ENCODE data around the gene GABRQ.

GABRQ gene

DNA sequence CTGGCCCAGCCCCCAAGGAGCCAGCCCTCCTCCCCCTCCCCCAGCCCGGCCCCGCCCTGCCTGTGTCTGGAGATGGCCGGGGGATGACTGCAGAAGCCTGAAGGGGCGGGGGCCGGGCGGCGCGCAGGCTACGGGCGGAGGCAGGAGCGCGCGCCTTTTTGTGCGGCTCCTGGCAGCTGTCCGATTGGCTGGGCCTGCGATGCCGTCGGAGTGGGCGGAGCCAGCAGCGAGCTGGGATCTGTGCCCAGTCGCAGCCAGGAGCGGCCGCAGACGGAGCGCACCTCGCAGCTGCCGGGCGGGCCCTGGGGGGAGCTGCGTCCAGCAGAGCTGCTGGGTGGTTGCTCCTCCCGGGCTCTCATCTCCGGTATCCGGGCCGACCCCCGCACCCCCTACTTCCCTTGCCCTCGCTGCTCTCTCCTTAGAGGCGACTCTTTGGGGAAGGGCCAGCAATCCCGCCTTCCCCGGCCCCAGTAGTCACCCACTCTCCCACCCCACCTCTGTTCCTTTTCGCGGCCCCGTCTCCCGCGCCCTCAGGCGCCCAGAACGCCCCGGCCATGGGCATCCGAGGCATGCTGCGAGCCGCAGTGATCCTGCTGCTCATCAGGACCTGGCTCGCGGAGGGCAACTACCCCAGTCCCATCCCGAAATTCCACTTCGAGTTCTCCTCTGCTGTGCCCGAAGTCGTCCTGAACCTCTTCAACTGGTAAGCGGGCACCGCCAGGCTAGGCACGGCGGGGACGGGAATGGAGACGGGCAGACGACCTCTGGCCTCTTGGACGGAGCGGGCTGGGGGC, at the start of gene GABRQ:
GABRQ (plus strand) TSS at position 247 of the 794 bp plus-strand sequence; CDS start at position 555, 308 bp downstream.
- peak in 1 of 2 donors; percentile 5 for DNase-seq (ENCODE audit: low read depth in 2 of 2)

DNA sequence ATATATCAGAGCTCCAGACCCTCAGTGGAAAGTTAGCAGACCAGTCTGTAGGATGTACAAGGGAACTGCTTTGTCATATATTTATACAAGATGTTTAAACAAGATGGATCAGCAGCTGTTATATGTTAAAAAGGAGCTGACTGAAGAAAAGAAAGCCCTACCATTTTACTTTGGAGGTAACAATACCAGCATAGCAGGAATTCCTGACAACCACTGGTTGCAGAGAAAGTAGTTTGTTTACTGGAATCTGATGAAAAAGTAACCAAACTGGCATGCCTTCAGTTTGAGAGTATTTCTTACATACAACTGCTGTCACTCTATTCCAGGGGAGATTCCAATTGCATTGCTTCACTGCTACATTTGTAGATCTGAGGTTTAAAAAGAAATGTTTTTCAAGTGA, 49.5 kb upstream of the GABRQ start:
- no peak for DNase-seq (ENCODE audit: low read depth in 2 of 2)

DNA sequence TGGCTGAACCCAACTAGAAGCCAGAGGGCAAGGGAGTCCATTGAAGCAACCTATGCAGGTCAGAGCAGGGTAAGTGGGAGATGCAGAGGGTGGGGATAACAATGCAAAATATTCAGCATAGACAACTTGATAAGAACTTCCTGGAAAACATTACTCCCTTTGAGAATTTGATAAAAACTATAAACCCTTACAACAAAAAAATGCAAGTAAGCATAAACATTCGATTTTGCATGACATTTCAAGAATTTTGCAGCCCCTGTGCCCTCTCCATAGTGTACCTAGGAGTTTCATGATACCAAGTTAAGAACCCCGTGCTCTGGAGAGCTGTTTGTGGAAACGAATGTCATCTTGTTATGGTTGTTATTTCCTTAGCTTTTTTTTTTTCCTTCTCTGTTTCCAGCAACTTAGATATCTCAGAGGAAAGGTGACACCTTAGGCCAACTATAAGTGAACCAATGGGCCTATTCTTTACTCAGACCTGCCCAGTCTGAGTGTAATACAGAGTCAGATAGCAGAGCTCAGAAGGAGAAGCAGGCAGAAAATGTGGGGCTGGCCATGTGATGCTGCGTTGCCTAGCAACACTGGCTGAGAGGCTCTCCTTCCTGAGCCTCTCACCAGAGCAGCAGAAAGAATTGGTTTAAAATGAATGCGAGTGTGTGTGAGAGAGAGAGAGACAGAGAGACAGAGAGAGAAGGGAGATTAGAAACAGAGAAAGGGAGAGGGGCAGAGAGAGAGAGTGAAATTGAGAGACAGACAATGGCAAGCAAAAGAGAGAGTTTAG, 36.7 kb upstream of the GABRQ start:
- DNase-seq (ENCODE audit: low read depth in 2 of 2): no peak

DNA sequence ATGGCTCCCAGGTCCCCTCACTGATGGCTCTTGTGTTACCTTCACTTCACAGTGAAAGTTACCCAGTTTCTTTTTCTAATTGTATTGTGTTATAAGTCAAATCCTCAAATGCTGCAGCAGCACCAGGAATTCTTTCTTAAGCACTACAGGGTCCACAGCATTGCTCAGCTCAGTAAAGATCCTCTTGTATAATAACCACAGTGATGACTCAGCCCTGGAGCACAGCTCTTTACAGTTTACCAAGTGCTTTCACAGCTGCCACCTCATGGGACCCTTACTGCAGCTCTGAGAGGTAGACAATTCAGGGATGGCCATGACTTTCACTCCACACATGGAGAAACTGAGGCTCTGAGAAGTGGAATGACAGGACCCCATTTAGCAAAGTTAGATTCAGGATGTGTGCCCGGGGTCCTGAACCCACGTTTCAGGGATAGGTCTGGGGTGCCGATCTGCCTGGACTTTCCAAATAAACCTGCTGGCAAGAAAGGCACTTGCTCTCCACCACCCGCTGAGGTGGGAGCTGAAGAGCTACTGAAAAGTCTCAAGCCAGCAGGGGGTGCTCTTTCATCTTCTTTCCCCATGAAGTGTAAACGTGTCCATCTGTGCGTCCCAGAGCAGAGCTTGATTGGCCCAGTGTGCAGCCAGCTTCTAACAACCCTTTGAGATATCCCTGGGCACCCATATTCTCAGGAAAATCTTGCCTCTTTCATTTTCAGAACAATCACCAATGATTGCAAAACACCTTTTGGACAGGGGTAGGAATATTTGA, 35.7 kb upstream of the GABRQ start:
- DNase-seq (ENCODE audit: low read depth in 2 of 2): no peak

DNA sequence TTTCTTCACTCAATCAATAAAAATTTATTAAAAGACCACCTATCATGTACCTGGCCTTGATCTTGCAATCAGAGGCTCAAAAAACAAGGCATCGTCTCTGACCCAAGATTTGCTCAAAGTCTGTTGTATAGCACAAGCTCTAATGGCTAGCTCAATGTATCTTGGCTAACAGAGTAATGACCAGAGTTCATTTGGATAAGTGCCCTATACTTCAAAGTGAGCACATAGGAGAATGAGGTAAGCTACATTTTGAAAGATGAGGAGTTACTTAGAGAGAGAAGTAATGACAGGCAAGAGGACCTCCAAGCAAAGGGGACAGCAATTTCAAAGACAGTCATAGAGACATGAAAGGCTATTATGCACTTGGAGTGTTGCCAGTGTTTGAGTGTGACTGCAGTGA, 22.9 kb upstream of the GABRQ start:
- DNase-seq (ENCODE audit: low read depth in 2 of 2): no peak

DNA sequence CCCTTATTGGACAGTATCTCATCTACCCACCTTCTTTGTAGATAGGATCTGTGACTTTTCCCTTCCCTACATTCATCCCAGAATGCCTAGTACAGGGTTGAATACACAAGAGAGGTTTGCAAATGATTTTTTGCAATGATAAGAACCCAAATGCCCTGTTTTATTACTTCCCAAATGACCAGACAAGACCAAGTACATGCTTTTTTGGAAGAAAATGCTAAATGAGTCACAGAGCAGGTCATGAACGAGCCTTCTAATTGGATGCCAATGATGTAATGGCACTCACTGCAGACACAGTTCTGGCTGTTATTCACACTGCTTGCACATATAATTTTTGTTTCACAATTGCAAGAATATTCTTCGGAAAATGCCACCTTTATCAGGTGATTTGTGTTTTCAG, 17.8 kb upstream of the GABRQ start:
- no peak for DNase-seq (ENCODE audit: low read depth in 2 of 2)

DNA sequence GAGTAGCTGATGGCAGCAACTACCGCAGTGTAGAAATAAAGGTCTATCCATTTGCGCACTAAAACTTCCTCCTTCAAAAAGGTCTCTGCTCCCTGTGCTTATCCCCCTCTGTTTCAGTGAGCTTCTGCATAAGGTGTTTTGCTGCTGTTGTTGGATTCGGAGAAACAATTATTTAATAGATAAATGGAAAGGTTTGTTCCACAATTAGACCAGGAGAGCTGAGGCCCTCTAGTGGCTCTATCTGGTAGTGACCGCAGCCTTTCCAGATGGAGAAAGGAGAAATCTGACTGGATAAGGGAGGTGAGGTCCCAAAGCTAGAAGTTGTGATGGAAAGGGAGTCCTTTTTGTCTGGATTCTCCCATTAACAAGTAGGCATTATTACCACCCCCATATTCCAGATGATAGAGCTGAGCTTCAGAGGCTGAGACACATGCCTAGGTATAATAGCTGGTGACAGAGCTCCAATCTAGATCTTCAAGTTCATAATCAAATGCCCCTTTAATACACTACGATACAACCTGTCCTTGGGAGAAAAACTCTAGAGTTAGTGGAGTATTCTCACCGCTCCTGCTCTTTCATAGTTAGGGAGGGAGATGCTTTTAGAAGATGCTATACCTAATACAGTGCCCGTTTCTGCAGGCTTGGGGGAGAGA, 5.1 kb upstream of the GABRQ start:
- peak in 1 of 2 donors; percentile 21 for DNase-seq (ENCODE audit: low read depth in 2 of 2)

DNA sequence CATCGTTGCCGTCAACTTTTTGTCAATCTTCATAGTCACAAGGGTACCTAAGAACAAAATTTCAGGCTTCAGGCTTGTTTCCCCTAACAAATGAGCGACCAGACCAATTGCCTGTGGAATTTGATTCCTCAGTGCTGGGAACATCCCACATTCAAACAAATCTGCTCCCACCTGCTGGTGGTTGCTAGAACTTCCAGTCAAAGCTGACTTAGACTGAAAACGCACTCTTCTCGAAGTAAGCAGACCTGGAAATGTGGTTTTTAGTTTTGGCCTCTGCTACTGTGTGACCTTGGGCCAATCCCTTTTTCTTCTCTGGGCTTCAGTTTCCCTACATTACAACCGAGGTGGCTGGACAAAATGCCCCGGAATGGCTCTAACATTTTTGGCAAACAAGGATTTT, 1.8 kb upstream of the GABRQ start:
- no peak for DNase-seq (ENCODE audit: low read depth in 2 of 2)

DNA sequence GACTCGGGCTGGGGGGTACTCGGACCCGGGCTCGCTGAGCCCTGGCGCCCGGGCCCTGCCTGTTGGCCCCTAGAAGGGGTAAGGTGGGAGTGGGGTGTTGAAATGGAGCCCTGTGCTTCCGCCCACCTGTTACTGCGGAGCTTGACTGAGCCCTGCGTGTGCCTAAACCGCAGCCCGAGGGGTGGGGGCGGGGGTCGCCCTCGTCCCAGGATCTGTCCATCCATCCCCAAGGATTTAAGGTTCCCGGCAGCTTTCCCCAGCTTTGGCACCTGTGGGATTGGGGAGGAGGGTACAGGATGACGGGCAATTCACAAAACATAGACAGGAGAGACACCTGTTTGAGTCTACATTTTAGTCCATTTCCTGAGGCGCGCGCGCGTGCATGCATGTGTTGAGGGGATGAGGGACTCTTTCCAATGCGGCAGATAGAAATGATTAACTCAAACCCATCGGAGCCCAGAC, 779 bp downstream of the GABRQ start:
- no peak for DNase-seq (ENCODE audit: low read depth in 2 of 2)

DNA sequence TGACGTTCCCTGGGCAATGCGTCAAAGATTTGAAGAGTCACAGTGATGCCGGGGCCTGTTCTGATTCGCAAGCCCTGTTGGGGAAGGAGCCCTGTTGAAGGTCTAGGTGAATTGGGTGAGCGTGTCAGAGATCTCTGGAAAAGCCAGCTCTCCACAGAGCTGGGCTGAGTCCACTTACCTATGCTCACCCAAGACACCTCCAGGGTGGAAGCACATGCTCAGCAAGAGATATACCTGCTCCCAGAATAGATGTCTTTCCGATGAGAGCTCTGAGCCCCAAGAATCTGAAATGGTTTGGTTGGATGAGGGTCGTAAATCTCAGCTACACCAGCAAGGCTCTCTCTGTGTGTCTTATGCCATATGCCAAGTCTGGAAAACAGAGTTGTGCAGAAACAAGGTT, 1.7 kb downstream of the GABRQ start:
- no peak for DNase-seq (ENCODE audit: low read depth in 2 of 2)

DNA sequence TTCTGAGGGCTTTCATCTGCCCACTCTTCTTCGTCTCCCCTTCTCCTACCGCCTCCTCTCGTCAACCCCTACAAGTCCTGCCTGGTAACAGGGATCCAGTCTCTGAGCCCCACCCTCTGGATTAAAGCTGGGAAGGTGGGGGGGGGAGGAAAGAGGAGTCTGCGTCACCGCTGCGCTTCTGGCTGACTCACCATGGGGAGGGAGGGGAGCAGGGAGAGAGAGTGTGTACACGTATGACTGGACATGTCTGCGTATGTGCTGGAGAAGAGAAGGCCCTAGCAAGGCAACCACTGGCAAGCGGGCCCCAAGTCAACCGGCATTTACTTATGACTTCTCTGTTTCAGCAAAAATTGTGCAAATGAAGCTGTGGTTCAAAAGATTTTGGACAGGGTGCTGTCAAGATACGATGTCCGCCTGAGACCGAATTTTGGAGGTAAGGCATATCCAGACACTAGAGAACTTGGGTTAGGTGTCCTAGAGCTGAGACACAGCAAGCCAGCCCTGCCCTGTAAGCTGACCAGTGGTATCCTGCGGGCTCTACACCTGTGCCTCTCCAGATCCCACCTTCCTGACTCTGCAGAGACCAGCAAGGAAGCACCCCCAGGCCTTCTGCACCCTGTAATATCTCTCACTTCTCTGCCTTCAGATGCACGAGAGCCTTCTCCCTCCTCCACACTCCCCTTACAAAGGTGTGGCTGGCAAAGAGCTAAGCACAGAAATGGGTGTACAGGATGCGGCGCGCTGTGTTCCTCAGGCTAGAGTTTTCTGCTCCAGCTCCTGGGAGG, 2.5 kb downstream of the GABRQ start:
- DNase-seq (ENCODE audit: low read depth in 2 of 2): no peak

DNA sequence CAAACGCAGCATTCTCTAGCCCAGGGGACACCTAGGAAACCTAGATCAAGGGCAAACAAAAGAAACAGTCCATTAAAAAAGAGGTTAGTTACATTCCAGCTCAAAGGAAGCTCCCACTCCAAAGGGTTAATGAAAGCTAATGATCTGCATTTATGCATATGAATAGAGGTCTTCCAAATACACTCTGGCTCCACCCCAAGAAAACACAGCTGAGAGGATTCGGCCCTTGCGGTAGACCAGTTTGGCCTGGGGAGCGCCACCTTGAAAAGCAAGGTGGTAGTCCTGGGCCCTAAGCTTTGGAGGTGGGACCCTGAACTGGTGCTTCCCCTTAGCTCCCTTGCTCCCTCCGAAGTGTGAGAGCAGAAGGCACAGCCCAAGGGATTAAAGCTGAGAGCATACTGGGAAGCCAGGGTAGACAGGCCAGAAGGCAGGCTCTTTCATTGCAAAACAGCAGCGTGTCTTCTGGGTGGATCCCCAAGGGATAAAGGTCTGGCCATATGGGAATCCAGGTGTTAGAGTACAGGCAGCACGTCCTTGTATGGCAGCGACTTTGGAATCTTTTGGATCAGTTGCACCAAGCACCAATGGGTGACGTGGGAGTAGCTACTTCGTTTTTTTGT, 3.7 kb downstream of the GABRQ start:
- DNase-seq (ENCODE audit: low read depth in 2 of 2): no peak

DNA sequence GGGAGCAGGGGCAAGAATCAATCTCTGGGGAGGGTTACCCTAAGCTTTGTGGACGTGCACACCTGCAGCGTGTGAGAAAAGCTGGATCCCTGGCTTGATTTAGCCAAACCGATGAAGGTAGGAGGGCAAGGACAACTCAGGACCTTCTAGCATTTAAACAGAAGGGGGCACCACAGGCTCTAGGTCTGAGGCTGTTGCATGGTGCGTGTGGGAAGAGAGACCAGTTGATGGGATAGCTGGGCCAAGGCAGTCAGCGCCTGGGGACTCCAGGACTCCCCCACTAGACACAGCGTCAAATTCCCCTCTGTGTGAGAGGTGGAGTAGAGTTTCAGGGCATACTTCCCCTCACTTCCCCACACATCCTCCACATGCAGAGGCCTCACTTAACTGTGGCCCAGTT, 4.3 kb downstream of the GABRQ start:
- no peak for DNase-seq (ENCODE audit: low read depth in 2 of 2)

DNA sequence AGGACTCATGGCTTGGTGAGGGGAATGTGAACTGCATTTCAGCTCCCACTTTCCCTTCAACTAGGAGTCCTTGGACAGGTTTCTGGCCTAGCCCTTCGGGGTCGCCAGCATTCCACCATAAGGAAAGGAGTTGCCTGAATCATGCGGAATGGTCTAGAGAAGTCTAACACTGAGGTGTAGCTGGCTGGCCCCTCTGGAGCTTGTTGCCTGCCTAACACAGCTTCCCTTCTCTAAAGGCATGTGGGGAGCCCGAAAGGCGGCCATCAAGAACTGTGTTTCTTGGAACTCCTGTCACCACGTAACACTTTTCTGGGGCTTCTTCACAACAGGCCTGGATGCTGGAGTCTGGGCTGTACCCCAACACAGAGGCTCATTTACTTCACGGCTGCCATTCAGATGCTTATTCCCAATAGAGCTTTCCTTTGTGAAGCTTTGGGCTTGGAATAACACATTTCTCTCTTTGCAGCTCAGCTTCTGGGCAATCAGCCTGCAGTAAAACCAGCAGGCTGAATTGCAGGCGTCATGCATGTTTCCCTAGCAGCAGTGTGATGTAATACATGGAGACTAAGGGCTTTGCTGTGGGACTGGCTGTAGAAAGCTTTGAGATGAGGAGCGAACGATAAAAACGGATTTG, 5.4 kb downstream of the GABRQ start:
- DNase-seq (ENCODE audit: low read depth in 2 of 2): no peak

DNA sequence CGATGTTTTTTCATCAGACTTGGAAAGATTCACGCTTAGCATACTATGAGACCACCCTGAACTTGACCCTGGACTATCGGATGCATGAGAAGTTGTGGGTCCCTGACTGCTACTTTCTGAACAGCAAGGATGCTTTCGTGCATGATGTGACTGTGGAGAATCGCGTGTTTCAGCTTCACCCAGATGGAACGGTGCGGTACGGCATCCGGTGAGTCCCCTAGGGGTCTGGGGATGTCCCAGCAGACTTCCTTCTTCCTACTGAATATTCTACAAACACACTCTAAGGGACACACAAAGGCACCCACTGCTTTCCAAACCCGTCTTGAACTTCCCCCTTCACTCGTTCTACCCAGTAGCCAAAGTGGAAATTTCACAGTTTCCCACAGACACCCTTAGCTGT, 9.3 kb downstream of the GABRQ start:
- DNase-seq (ENCODE audit: low read depth in 2 of 2): no peak

DNA sequence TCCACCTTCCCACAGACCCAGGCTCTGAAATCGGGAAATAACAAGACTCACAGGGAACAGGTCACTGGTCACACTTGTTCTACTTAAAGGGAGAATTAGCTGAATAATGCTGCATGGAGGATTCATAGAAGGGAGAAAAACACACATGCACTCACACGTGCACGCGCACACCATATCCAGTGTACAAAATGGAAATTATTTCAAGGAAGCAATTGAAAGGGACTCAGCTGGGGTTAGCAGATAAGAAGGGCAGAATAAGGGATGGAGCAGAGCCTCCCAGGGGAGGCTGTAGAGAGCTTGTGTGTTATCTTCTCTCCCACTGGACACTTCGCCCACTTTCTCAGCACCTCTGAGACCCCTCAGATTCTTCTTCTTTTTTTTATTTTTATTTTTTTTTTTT, 10.3 kb downstream of the GABRQ start:
- no peak for DNase-seq (ENCODE audit: low read depth in 2 of 2)

DNA sequence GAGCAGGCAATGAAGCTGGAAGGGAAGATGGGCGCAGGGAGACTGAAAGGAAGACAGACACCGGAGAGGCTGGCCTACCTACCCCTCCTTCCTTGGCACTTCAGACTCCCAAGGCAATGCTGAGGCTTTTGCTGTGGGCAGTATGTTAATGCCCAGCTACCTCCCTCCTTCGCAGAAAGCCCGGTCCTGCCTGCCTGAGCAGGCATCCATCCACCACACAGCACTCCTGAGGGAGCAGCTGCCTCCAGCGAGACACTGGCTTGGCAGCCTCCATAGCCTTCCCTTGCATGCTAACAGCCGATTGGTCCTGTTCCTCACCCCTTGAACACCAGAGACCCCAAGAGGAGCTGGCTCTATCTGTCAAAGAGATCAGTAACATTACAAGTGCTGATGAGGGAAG, 14.4 kb downstream of the GABRQ start:
- no peak for DNase-seq (ENCODE audit: low read depth in 2 of 2)

DNA sequence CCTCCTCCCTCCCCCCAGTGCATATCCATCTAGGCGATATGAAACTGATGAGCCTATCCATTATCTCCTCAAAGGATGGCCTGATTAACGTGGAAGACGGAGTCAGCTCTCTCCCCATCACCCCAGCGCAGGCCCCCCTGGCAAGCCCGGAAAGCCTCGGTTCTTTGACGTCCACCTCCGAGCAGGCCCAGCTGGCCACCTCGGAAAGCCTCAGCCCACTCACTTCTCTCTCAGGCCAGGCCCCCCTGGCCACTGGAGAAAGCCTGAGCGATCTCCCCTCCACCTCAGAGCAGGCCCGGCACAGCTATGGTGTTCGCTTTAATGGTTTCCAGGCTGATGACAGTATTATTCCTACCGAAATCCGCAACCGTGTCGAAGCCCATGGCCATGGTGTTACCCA, 14.8 kb downstream of the GABRQ start:
- no peak for DNase-seq (ENCODE audit: low read depth in 2 of 2)

DNA sequence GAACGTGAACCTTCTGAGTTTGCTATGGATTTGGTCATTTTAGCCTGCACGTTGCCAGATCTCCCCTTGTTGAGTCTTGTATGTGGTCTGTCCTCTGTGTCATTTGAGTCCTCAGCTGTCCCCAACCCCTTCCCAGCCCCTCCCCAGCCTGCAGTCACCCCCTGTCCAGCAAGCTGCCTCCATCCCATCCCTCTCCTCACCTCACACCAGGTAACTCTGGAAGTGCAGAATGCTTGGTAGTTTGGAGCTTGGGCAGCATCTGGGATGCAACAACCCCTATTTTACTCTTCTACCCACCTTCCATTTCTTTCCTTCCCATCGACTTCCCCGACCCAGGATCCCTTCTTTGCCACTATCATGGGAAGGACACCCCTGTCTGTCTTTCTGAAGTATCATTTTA, 18.4 kb downstream of the GABRQ start:
- no peak for DNase-seq (ENCODE audit: low read depth in 2 of 2)

DNA sequence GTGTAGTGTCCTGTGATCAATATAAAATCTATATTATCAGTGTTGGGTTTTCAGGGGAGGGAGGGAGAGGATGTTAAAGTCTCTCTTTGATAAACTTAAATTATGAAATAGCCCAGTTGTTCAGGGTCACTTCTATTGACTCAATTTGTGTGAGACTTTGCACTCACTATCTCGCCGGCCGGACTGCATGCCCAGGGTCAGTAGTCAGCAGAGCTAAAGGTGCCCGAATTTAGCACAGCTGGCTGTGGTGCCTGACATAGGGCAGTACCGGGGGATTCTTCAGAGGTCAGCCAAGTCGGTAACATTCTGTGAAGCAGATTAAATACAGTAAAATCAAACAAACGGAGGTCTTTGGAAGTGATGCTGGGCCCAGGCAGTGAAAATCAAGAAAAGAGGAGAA, 19.2 kb downstream of the GABRQ start:
- DNase-seq (ENCODE audit: low read depth in 2 of 2): no peak

Data from stimulated activated CD8-positive, alpha-beta memory T cell treated with anti-CD3 and anti-CD28 coated beads, Interleukin-2, amount 100 ng/mL, for 48 hours (primary cell).